GM23338 (cell line): ENCODE data around the gene LMAN1L. TPM values are rescaled to one million over a fixed set of nuclear protein-coding genes. Genes with fewer than 3 reads are reported as not detected.

Experiments
- ATAC-seq: fragments of 200-7000 bp; cut with Tn5 transposase; 3 replicates; pipeline ENCODE4 v1.9.1; 2020
- DNase-seq: peaks from one replicate; pipeline ENCODE4 v3.0.0-alpha.2; 2015; ENCODE audit warnings: low spot score
- H2AFZ ChIP-seq: fragments of 200-600 bp; sonication (generic); 2 replicates; pipeline ENCODE4 v1.8.0; 2016; ENCODE audit warnings: antibody characterized with exemption, mild to moderate bottlenecking, moderate library complexity
- H3F3A ChIP-seq: fragments of 200-600 bp; sonication (generic); replicated peaks from 2 replicates; pipeline ENCODE4 v1.8.0; 2017; ENCODE audit warnings: antibody characterized with exemption, mixed run types, low read depth
- H3K27ac ChIP-seq: fragments of 200-600 bp; sonication (generic); 2 replicates; pipeline ENCODE4 v1.6.1; 2016; ENCODE audit warnings: low read depth
- H3K27me3 ChIP-seq: fragments of 200-600 bp; sonication (generic); 2 replicates; pipeline ENCODE4 v1.8.0; 2016; ENCODE audit warnings: mild to moderate bottlenecking, mixed run types, moderate library complexity; ENCODE audit not compliant: insufficient read depth
- H3K36me3 ChIP-seq: fragments of 200-600 bp; sonication (generic); 2 replicates; pipeline ENCODE4 v1.8.0; 2016; ENCODE audit warnings: mild to moderate bottlenecking; ENCODE audit not compliant: insufficient read depth
- H3K4me1 ChIP-seq: fragments of 200-600 bp; sonication (generic); 2 replicates; pipeline ENCODE4 v1.8.0; 2016; ENCODE audit warnings: mild to moderate bottlenecking, moderate library complexity; ENCODE audit not compliant: insufficient read depth
- H3K4me2 ChIP-seq: fragments of 200-600 bp; sonication (generic); 2 replicates; pipeline ENCODE4 v1.7.1; 2017; ENCODE audit warnings: mixed run types
- H3K4me3 ChIP-seq: fragments of 200-600 bp; sonication (generic); 2 replicates; pipeline ENCODE4 v1.6.1; 2016; ENCODE audit warnings: mixed run types
- H3K79me2 ChIP-seq: fragments of 200-600 bp; sonication (generic); replicated peaks from 2 replicates; pipeline ENCODE4 v1.8.0; 2017; ENCODE audit warnings: mild to moderate bottlenecking; ENCODE audit not compliant: insufficient read depth
- H3K9me2 ChIP-seq: fragments of 200-600 bp; sonication (generic); 2 replicates; pipeline ENCODE4 v1.8.0; 2017; ENCODE audit not compliant: insufficient read depth
- H4K20me1 ChIP-seq: fragments of 200-600 bp; sonication (generic); replicated peaks from 2 replicates; pipeline ENCODE4 v1.8.0; 2017; ENCODE audit warnings: mild to moderate bottlenecking; ENCODE audit not compliant: insufficient read depth
- H3K27ac Mint-ChIP-seq: 2 replicates; pipeline ENCODE4 v1.8.0; 2020; ENCODE audit warnings: inconsistent platforms, mild to moderate bottlenecking, moderate library complexity, mixed read lengths
- H3K27me3 Mint-ChIP-seq: 3 replicates; pipeline ENCODE4 v1.8.0; 2022; ENCODE audit warnings: low read depth, mild to moderate bottlenecking, moderate library complexity, mixed read lengths, inconsistent platforms; ENCODE audit not compliant: insufficient read depth, poor library complexity
- H3K36me3 Mint-ChIP-seq: 3 replicates; pipeline ENCODE4 v1.8.0; 2021; ENCODE audit warnings: low read depth, mild to moderate bottlenecking, inconsistent platforms, moderate library complexity, mixed read lengths
- H3K4me1 Mint-ChIP-seq: 3 replicates; pipeline ENCODE4 v1.8.0; 2020; ENCODE audit warnings: mild to moderate bottlenecking, inconsistent platforms, mixed read lengths
- H3K4me3 Mint-ChIP-seq: 3 replicates; pipeline ENCODE4 v1.8.0; 2021; ENCODE audit warnings: moderate library complexity, mild to moderate bottlenecking, inconsistent platforms, mixed read lengths
- H3K9me3 Mint-ChIP-seq: 3 replicates; pipeline ENCODE4 v1.8.0; 2020; ENCODE audit warnings: moderate library complexity, mild to moderate bottlenecking, inconsistent platforms, mixed read lengths
- CREB1 ChIP-seq: fragments of 250-450 bp; sonication (Bioruptor Pico); IDR thresholded peaks from 2 replicates; pipeline ENCODE4 v1.5.0; 2020; ENCODE audit warnings: low read depth, mild to moderate bottlenecking, moderate library complexity
- CTCF ChIP-seq, 2 experiments: fragments of 200-600 bp in 1 of 2; sonication (generic) in 1 of 2; conservative IDR thresholded peaks; 2 replicates each; pipeline versions ENCODE4 v1.5.1 to v1.6.1; 2016 to 2017; ENCODE audit warnings: antibody characterized with exemption in 2 of 2, low read depth in 2 of 2, mild to moderate bottlenecking in 2 of 2, moderate library complexity in 1 of 2
- ETS1 ChIP-seq: IDR thresholded peaks from 2 replicates; pipeline ENCODE4 v1.6.1; 2016; ENCODE audit warnings: antibody characterized with exemption
- EZH2 ChIP-seq: fragments of 200-600 bp; sonication (generic); IDR thresholded peaks from one replicate; pipeline ENCODE4 v1.8.0; 2017; ENCODE audit warnings: antibody characterized with exemption, mild to moderate bottlenecking, low read depth; ENCODE audit not compliant: unreplicated experiment
- NANOG ChIP-seq: IDR thresholded peaks from 2 replicates; pipeline ENCODE4 v1.6.1; 2016; ENCODE audit warnings: antibody characterized with exemption, borderline replicate concordance
- POLR2AphosphoS5 ChIP-seq: IDR thresholded peaks from 2 replicates; pipeline ENCODE4 v1.6.1; 2016; ENCODE audit warnings: antibody characterized with exemption, low read depth
- ZNF114 ChIP-seq: fragments of 250-450 bp; sonication (Bioruptor Pico); IDR thresholded peaks from 2 replicates; pipeline ENCODE4 v1.5.0; 2020; ENCODE audit warnings: mild to moderate bottlenecking, moderate library complexity
- ZNF331 ChIP-seq: fragments of 250-450 bp; sonication (Bioruptor Pico); IDR thresholded peaks from 2 replicates; pipeline ENCODE4 v1.5.0; 2020; ENCODE audit warnings: low read depth, mild to moderate bottlenecking, moderate library complexity
- ZNF462 ChIP-seq: fragments of 250-450 bp; sonication (Bioruptor Pico); IDR thresholded peaks from 2 replicates; pipeline ENCODE4 v1.5.0; 2020; ENCODE audit warnings: mild to moderate bottlenecking, moderate library complexity
- polyA plus RNA-seq: library from polyadenylated mRNA; unstranded; fragments of >200 nt; fragmentation: Nextera tagmentation; extraction: Ambion mirVana; gene quantifications from 2 replicates; pipeline ENCODE4 v1.2.1, GENCODE V29; 2016
- total RNA-seq: library from RNA; depleted of rRNA; stranded (reverse); fragments of >200 nt; shearing (Covaris generic); gene quantifications from 2 replicates; pipeline ENCODE4 v1.2.3, GENCODE V29; 2014

LMAN1L gene
- total and polyA plus RNA-seq, 2 experiments from 2014 or later, result not detected

- H3K27ac Mint-ChIP-seq, result peak overlapping the region; percentile 76
- peak overlapping the region; percentile 86 for H3K4me3 Mint-ChIP-seq
- Histone ChIP-seq H3K79me2 (peaks cover 49% of the 10 kb centered on the region), H3F3A (0 out of 2 replicates have a peak, but pooled peaks cover 8% of the 10 kb centered on the region), H3K4me2 (peak overlapping the region; percentile 81), H3K4me3 (peak overlapping the region; percentile 83), H3K9me2 (no peaks in the 10 kb centered on the region), H3K4me1 (no peaks in the 10 kb centered on the region), H4K20me1 (peaks cover 20% of the 10 kb centered on the region), H3K27me3 (no peaks in the 10 kb centered on the region), H3K36me3 (no peaks in the 10 kb centered on the region), H3K27ac (no peak overlapping the region), H2AFZ (no peak overlapping the region)
- ATAC-seq, result no peak
- TF ChIP-seq ETS1, result no peak
- TF ChIP-seq EZH2, result no peak
- no peak for TF ChIP-seq NANOG
- TF ChIP-seq CTCF (conservative IDR thresholded peaks at IDR 0.05; ENCODE audit: low read depth in 2 of 2), result no peak
- no peak for TF ChIP-seq ZNF114 (CRISPR knock-in tag)
- TF ChIP-seq ZNF331 (CRISPR knock-in tag), result no peak
- no peak for TF ChIP-seq ZNF462 (CRISPR knock-in tag)
- no peak for TF ChIP-seq POLR2AphosphoS5
- no peak for TF ChIP-seq CREB1 (CRISPR knock-in tag)
- DNase-seq, result no peak
- H3K36me3 Mint-ChIP-seq, result peaks cover 12% of the 10 kb centered on the region; the same call in 2 of the 3 replicates
- H3K4me1 Mint-ChIP-seq, result peaks cover 18% of the 10 kb centered on the region
- H3K9me3 Mint-ChIP-seq, result no peaks in the 10 kb centered on the region
- peaks cover 17% of the 10 kb centered on the region for H3K27me3 Mint-ChIP-seq
Measured at GRCh38 chr15:74872702-74873035, 60.0 kb downstream of the LMAN1L start.
